Mucosa of stomach (tissue), 1 donor: ENCODE measurements around the gene GAR1.
"Not testable (repeated sequence)": the region's sequence is repeated elsewhere in the genome, so short reads cannot be mapped to it uniquely, and the experiment has no call there.

Experiments used
- H3K27me3 ChIP-seq: one replicate; pipeline ENCODE4 v1.7.0; 2013; ENCODE audit warnings: mild to moderate bottlenecking, low read length; ENCODE audit not compliant: control insufficient read depth, insufficient read depth
- H3K36me3 ChIP-seq: one replicate; pipeline ENCODE4 v1.7.0; 2013; ENCODE audit warnings: low read length; ENCODE audit not compliant: control insufficient read depth, insufficient read depth
- H3K4me1 ChIP-seq: one replicate; pipeline ENCODE4 v1.7.0; 2013; ENCODE audit warnings: mild to moderate bottlenecking, low read length; ENCODE audit not compliant: control insufficient read depth, insufficient read depth
- H3K4me3 ChIP-seq: one replicate; pipeline ENCODE4 v1.7.0; 2013; ENCODE audit warnings: low read length
- H3K9ac ChIP-seq: one replicate; pipeline ENCODE4 v1.7.0; 2013; ENCODE audit warnings: mild to moderate bottlenecking, low read length, moderate library complexity
- H3K9me3 ChIP-seq: one replicate; pipeline ENCODE4 v1.7.0; 2013; ENCODE audit warnings: mild to moderate bottlenecking, low read length, moderate library complexity; ENCODE audit not compliant: control insufficient read depth
- donor health status: Pancreatic carcinoma.

GAR1 gene

DNA sequence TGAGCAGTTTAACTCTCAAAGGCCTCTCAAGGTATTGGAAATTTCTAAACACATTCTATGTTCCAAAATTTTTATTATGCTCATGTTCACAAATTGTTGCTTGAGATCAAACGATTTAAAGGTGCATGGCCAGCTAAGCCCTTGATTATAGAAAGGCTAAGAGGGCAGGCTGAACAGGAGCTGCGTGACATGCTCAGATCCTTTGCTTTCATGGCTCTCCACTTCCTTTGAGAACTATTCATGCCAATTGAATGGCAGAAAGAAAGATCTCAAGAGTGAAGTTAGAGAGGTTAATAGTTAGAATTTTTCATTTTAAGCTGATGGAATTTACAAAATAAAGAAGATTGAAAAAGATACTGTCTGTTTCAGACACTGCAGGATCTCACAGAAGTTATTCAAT, 32.9 kb downstream of the GAR1 start:
- Histone ChIP-seq H3K27me3 (no peaks in the 10 kb centered on the region), H3K36me3 (no peaks in the 10 kb centered on the region), H3K9ac (no peak overlapping the region), H3K4me3 (no peak overlapping the region), H3K4me1 (no peaks in the 10 kb centered on the region), H3K9me3 (no peaks in the 10 kb centered on the region)

DNA sequence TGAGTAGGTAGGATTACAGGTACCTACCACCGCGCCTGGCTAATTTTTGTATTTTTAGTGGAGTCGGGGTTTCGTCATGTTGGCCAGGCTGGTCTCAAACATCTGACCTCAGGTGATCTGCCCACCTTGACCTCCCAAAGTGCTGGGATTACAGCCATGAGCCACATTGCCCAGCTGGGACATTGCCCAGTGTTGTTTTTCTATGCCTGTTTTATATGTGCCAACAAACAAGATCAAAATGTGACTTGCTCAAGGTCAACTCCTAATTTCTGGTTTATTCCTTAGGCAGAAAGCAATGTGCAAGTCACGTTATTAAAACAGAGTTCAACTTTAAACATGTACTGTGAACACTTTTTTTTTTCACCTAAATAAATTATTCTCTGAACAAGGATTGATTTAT, 35.0 kb downstream of the GAR1 start:
- no peaks in the 10 kb centered on the region for H3K27me3 ChIP-seq
- H3K4me1 ChIP-seq, result no peaks in the 10 kb centered on the region
- no peak overlapping the region for H3K4me3 ChIP-seq
- H3K9ac ChIP-seq, result no peak overlapping the region
- H3K9me3 ChIP-seq, result no peaks in the 10 kb centered on the region
- H3K36me3 ChIP-seq, result no peaks in the 10 kb centered on the region

DNA sequence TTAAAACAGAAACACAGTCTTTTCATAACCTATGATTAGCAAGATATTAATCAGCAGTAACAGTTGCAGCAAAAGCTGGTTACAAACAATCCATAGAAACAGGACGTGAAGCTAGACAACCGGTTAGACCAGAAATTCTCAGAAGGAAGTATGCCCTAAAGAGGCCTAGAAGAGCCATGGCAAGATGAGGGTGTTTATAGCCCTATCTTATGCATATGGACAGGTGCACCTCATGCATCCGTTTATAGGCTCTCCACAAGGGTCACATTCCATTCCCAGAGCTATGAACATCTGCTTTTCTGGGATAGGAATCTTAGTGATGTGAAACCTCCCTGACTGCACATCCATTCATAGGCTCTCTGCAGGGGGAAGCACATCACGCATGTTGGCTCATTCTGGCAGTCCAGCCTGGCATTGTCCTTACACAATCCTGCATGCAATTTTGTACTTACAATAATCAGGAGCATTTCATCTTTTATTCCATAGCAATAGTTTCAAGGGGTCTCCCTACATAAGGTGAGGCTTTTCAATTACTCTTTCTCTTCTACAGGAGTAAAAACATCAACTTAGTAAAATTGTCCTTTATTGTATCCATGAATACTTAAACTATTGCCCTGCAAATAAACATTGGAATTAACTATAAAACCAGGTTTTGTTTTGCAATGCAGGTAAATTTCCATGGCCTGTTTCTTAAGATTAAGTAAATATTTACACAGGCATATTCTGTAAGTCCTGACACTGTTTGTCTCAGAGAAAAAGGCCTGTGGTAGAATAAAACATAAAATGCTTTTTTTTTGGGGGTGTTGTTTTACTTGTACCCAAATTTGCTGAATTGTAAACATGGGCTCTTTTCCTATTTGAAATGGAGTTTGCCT, 44.1 kb downstream of the GAR1 start:
- H3K9me3 ChIP-seq, H3K9ac ChIP-seq, H3K36me3 ChIP-seq, H3K4me3 ChIP-seq, H3K4me1 ChIP-seq, H3K27me3 ChIP-seq: not testable (repeated sequence)

DNA sequence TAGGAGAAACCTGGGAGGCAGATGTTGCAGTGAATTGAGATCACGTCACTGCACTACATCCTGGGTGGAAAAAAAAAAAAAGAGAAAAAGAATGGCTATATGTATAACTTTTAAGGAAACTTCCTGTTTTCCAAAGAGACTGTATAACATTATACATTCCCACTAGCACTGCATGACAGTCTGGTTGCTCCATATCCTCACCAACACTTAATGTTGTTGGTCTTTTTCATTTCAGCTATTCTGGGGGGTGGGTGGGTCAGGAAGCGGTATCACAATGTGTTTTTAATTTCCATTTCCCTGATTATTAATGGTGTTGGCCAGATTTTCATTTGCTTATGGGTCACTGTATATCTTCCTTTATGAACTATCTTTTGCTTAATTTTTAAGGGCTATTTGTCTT, 45.7 kb downstream of the GAR1 start:
- Histone ChIP-seq H3K27me3 (no peaks in the 10 kb centered on the region), H3K36me3 (no peaks in the 10 kb centered on the region), H3K9ac (no peak overlapping the region), H3K9me3 (no peaks in the 10 kb centered on the region), H3K4me3 (no peak overlapping the region), H3K4me1 (no peaks in the 10 kb centered on the region)

DNA sequence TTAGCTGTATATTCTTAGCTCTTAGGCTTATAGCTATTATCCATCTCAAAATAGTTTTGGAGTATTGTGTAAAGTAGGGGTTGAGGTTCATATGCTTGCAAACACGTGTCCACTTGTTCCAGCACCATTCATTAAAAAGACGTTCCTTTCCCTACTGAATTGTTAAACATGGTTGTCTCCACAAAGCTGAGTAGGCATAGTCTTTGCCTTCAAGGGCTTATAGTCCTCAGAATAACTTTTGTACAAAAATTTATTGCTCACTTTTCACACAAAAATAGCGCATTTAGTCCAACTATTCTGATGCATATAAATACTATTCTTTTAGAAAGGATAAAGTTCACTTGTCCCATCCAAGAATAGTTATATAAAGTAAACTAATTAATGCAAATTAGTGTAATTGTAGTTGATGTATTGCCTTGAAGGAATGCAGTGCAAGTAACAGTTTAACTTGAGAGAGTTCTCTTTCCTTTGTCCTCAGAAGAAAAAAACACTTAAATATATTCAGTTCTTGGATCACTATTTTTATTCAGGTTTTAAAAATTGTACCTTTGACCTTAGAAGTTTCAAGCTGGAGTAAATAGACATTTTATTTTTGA, 46.5 kb downstream of the GAR1 start:
- H3K9ac ChIP-seq, result no peak overlapping the region
- no peak overlapping the region for H3K4me3 ChIP-seq
- H3K9me3 ChIP-seq, result no peaks in the 10 kb centered on the region
- no peaks in the 10 kb centered on the region for H3K27me3 ChIP-seq
- H3K36me3 ChIP-seq, result no peaks in the 10 kb centered on the region
- no peaks in the 10 kb centered on the region for H3K4me1 ChIP-seq

DNA sequence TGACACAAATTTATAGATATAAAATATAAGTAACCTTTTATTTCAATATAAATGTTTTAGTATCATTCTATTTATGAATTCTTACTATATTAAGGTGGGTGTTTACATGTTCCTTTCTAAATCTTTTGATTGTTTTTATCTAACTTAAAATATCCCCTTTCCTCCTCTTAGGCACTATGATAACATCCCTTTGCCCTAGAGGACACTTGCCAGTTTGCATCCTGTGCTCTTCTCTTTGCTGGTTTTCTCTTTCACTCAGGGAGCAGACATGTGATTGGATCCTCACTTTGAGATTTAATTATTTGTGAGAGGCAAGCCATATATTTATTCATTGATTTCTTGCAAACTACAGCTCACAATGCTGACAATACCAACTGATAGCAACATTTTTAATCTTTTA, 48.6 kb downstream of the GAR1 start:
- no peak overlapping the region for H3K4me3 ChIP-seq
- no peak overlapping the region for H3K9ac ChIP-seq
- no peaks in the 10 kb centered on the region for H3K27me3 ChIP-seq
- no peaks in the 10 kb centered on the region for H3K9me3 ChIP-seq
- H3K36me3 ChIP-seq, result no peaks in the 10 kb centered on the region
- no peaks in the 10 kb centered on the region for H3K4me1 ChIP-seq

DNA sequence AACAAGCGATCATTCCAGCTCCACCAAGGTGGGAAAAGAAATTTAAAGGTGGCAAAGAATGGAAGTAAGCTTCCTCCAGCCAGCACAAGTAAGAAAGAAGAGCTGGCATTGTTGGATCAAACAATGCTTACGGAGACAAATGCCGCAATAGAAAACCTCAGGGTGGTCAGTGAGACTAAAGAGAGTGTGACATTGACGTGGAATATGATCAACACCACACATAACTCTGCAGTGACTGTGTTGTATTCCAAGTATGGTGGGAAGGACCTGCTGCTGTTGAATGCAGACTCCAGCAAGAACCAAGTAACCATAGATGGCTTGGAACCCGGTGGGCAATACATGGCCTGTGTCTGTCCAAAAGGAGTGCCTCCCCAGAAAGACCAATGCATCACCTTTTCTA, 54.5 kb downstream of the GAR1 start:
- Histone ChIP-seq H3K4me1 (no peaks in the 10 kb centered on the region), H3K36me3 (no peaks in the 10 kb centered on the region), H3K9me3 (no peaks in the 10 kb centered on the region), H3K4me3 (no peak overlapping the region), H3K27me3 (no peaks in the 10 kb centered on the region), H3K9ac (no peak overlapping the region)

DNA sequence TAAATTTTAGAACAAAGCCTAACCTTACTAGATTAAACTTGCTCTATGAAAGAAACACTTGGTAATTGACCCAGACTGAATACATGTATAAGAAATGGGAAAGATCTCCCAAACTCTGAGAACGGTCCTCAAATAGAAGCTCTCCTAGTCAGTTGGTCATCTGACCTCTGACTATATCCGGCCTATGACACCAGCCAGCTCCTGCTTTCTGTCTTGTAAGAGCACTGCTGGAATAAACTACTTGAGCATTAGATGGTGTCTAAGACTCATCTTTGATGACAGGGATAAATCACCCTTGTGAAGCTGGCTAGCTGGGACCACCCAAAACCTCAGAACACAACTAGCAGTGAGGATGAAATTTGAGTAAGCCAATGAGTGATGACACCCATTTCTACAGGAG, 56.5 kb downstream of the GAR1 start:
- H3K9me3 ChIP-seq, result no peaks in the 10 kb centered on the region
- H3K9ac ChIP-seq, result no peak overlapping the region
- no peaks in the 10 kb centered on the region for H3K4me1 ChIP-seq
- no peaks in the 10 kb centered on the region for H3K36me3 ChIP-seq
- H3K27me3 ChIP-seq, result no peaks in the 10 kb centered on the region
- H3K4me3 ChIP-seq, result no peak overlapping the region

DNA sequence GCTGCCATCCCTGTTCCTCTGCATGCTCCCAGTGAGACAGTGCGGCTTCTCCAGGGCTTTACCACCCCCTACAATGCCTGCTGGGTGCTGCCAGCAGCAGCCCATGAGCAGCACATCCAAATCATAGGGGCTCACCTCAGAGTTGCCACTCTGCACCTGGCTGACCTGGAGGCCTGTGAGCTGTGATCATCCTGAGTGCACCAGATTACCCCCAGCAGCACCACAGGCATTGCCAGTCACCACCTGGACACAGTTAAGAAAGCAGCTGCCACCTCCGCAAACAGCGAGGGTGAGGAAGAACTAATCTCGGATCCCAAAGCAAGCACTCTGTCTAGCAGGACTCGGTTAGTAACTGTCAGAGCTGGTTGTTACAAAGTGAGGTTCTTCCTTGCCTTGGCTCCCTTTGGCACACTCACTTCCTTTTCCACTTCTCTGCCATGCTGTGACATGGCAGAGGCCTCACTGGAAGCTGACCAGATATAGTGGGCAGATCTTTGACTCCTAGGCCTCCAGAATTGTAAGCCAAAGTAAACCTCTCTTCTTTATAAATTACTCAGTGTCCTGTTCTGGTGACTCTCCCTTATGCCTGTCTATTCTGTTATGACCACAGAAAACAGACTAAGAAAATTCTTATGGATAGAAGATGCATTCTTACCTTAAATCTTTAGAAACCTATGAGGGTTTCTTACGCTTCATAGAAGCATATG, 57.5 kb downstream of the GAR1 start:
- Histone ChIP-seq H3K36me3 (no peaks in the 10 kb centered on the region), H3K27me3 (no peaks in the 10 kb centered on the region), H3K4me3 (no peak overlapping the region), H3K9me3 (no peaks in the 10 kb centered on the region), H3K4me1 (no peaks in the 10 kb centered on the region), H3K9ac (no peak overlapping the region)

DNA sequence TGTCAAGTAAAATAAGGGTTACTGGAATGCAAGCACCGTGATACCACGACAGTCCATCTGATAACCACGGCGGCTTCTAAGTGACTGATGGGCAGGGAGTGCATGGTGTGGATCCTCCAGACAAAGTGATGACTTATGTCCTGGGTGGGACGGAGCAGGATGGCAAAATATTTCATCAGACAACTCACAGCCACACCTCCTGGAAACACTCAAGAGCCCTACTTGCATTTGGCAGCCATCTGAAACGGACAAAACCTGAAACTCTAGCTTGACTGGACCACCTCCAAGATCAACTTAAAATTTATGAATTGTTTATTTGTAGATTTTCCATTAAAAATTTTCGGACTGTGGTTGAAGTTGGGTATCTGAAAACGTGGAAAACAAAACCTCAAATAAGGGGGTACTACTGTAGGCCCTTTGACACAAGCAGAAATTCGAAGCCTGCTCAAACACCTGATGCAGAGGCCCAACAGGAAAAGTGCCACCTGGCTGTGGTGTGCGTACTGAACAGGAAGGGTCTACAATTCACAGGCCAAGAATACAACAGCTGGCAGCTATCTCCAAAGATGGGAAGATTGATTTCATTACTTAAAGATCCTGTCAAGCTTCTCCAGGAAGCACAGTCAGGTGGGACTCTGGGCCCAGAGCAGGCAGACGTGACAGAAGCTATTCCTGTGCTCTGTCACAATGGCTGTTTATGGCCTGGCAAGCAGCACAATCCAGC, 58.4 kb downstream of the GAR1 start:
- no peaks in the 10 kb centered on the region for H3K9me3 ChIP-seq
- no peak overlapping the region for H3K4me3 ChIP-seq
- H3K36me3 ChIP-seq, result no peaks in the 10 kb centered on the region
- H3K4me1 ChIP-seq, result no peaks in the 10 kb centered on the region
- no peaks in the 10 kb centered on the region for H3K27me3 ChIP-seq
- H3K9ac ChIP-seq, result no peak overlapping the region
